Memory B cell (primary cell): Measurements from ENCODE around the gene EPHA3.
"Not testable (repeated sequence)": the region's sequence is repeated elsewhere in the genome, so short reads cannot be mapped to it uniquely, and the experiment has no call there.

Experiments
- ATAC-seq: fragments of 150-1000 bp; cut with Tn5 transposase; 2 replicates; pipeline ENCODE4 v1.10.0; 2021; ENCODE audit warnings: low read depth, mild to moderate bottlenecking, moderate library complexity
- DNase-seq, 2 donors: peaks; one replicate each; pipeline ENCODE4 v3.0.0; 2022; ENCODE audit warnings: low spot score in 2 of 2
- H3K27ac Mint-ChIP-seq: one replicate; pipeline ENCODE4 v1.8.0; 2022; ENCODE audit warnings: mild to moderate bottlenecking, moderate library complexity, mixed read lengths
- H3K27me3 Mint-ChIP-seq: one replicate; pipeline ENCODE4 v1.8.0; 2022; ENCODE audit warnings: mixed read lengths
- H3K36me3 Mint-ChIP-seq: one replicate; pipeline ENCODE4 v1.8.0; 2022; ENCODE audit warnings: mild to moderate bottlenecking, mixed read lengths
- H3K4me1 Mint-ChIP-seq: one replicate; pipeline ENCODE4 v1.8.0; 2022; ENCODE audit warnings: mixed read lengths
- H3K4me3 Mint-ChIP-seq: one replicate; pipeline ENCODE4 v1.8.0; 2022; ENCODE audit warnings: mild to moderate bottlenecking, moderate library complexity, mixed read lengths
- H3K9me3 Mint-ChIP-seq: one replicate; pipeline ENCODE4 v1.8.0; 2022; ENCODE audit warnings: mixed read lengths

The EPHA3 gene

GRCh38 chr3:89300981-89301380 is 193.6 kb downstream of the EPHA3 start:
- no peak overlapping the region for H3K4me3 Mint-ChIP-seq
- ATAC-seq (no peak), DNase-seq (no peak)
- H3K27me3 Mint-ChIP-seq, result no peaks in the 10 kb centered on the region
- H3K27ac Mint-ChIP-seq, result no peak overlapping the region
- H3K36me3 Mint-ChIP-seq, result no peaks in the 10 kb centered on the region
- no peaks in the 10 kb centered on the region for H3K4me1 Mint-ChIP-seq
- no peaks in the 10 kb centered on the region for H3K9me3 Mint-ChIP-seq

GRCh38 chr3:89303701-89304100 is 196.3 kb downstream of the EPHA3 start:
- no peaks in the 10 kb centered on the region for H3K27me3 Mint-ChIP-seq

GRCh38 chr3:89306540-89306939 is 199.1 kb downstream of the EPHA3 start:
- H3K27ac Mint-ChIP-seq, result no peak overlapping the region
- H3K4me3 Mint-ChIP-seq, result no peak overlapping the region
- no peaks in the 10 kb centered on the region for H3K4me1 Mint-ChIP-seq
- no peaks in the 10 kb centered on the region for H3K9me3 Mint-ChIP-seq
- DNase-seq (no peak), ATAC-seq (no peak)
- H3K36me3 Mint-ChIP-seq, result no peaks in the 10 kb centered on the region
- no peaks in the 10 kb centered on the region for H3K27me3 Mint-ChIP-seq

More at GRCh38 chr3:89303701-89304100, 196.3 kb downstream of the EPHA3 start:
- no peak overlapping the region for H3K4me3 Mint-ChIP-seq
- ATAC-seq, result no peak
- no peak for DNase-seq
- no peaks in the 10 kb centered on the region for H3K36me3 Mint-ChIP-seq
- no peaks in the 10 kb centered on the region for H3K4me1 Mint-ChIP-seq
- H3K9me3 Mint-ChIP-seq, result no peaks in the 10 kb centered on the region
- no peak overlapping the region for H3K27ac Mint-ChIP-seq

- H3K4me1 Mint-ChIP-seq, result no peaks in the 10 kb centered on the region
- ATAC-seq (no peak), DNase-seq (no peak)
- no peaks in the 10 kb centered on the region for H3K36me3 Mint-ChIP-seq
- H3K27me3 Mint-ChIP-seq, result no peaks in the 10 kb centered on the region
- H3K4me3 Mint-ChIP-seq, result no peak overlapping the region
- peaks cover 3% of the 10 kb centered on the region for H3K9me3 Mint-ChIP-seq
- no peak overlapping the region for H3K27ac Mint-ChIP-seq
These were observed 204.2 kb downstream of the EPHA3 start for GRCh38 chr3:89311581-89311980.

GRCh38 chr3:89312141-89312540 is 204.7 kb downstream of the EPHA3 start:
- ATAC-seq (no peak), DNase-seq (no peak)
- H3K9me3 Mint-ChIP-seq, result peaks cover 3% of the 10 kb centered on the region
- no peaks in the 10 kb centered on the region for H3K4me1 Mint-ChIP-seq
- H3K4me3 Mint-ChIP-seq, result no peak overlapping the region
- H3K27ac Mint-ChIP-seq, result no peak overlapping the region
- H3K36me3 Mint-ChIP-seq, result no peaks in the 10 kb centered on the region
- no peaks in the 10 kb centered on the region for H3K27me3 Mint-ChIP-seq

GRCh38 chr3:89314454-89315098 is 207.2 kb downstream of the EPHA3 start:
- Mint-ChIP-seq H3K4me1 (no peaks in the 10 kb centered on the region), H3K27ac (no peak overlapping the region), H3K27me3 (no peaks in the 10 kb centered on the region), H3K9me3 (peaks cover 3% of the 10 kb centered on the region), H3K36me3 (no peaks in the 10 kb centered on the region), H3K4me3 (no peak overlapping the region)
- ATAC-seq, result no peak
- no peak for DNase-seq

- H3K27ac Mint-ChIP-seq, result no peak overlapping the region
- no peaks in the 10 kb centered on the region for H3K4me1 Mint-ChIP-seq
- peaks cover 3% of the 10 kb centered on the region for H3K9me3 Mint-ChIP-seq
- H3K4me3 Mint-ChIP-seq, result no peak overlapping the region
- H3K36me3 Mint-ChIP-seq, result no peaks in the 10 kb centered on the region
- DNase-seq (no peak), ATAC-seq (no peak)
- no peaks in the 10 kb centered on the region for H3K27me3 Mint-ChIP-seq
These were observed 208.5 kb downstream of the EPHA3 start for GRCh38 chr3:89315750-89316470.

- Mint-ChIP-seq H3K36me3 (no peaks in the 10 kb centered on the region), H3K9me3 (no peaks in the 10 kb centered on the region), H3K27ac (no peak overlapping the region), H3K27me3 (no peaks in the 10 kb centered on the region), H3K4me3 (no peak overlapping the region), H3K4me1 (no peaks in the 10 kb centered on the region)
- DNase-seq, result no peak
- ATAC-seq, result no peak
These were observed 212.8 kb downstream of the EPHA3 start for GRCh38 chr3:89320186-89320585.

- no peak for ATAC-seq
These were observed 219.6 kb downstream of the EPHA3 start for GRCh38 chr3:89326997-89327396.

GRCh38 chr3:89332386-89332785 is 225.0 kb downstream of the EPHA3 start:
- no peak for DNase-seq
- Mint-ChIP-seq H3K27ac (no peak overlapping the region), H3K4me1 (no peaks in the 10 kb centered on the region), H3K4me3 (no peak overlapping the region), H3K9me3 (peaks cover 1% of the 10 kb centered on the region), H3K36me3 (no peaks in the 10 kb centered on the region), H3K27me3 (no peaks in the 10 kb centered on the region)
- no peak for ATAC-seq

More at GRCh38 chr3:89326997-89327396, 219.6 kb downstream of the EPHA3 start:
- H3K4me3 Mint-ChIP-seq, result no peak overlapping the region
- H3K27ac Mint-ChIP-seq, result no peak overlapping the region
- H3K36me3 Mint-ChIP-seq, result no peaks in the 10 kb centered on the region
- no peaks in the 10 kb centered on the region for H3K27me3 Mint-ChIP-seq
- H3K9me3 Mint-ChIP-seq, result no peaks in the 10 kb centered on the region
- DNase-seq, result no peak
- no peaks in the 10 kb centered on the region for H3K4me1 Mint-ChIP-seq

- no peak overlapping the region for H3K4me3 Mint-ChIP-seq
- no peaks in the 10 kb centered on the region for H3K36me3 Mint-ChIP-seq
- H3K27me3 Mint-ChIP-seq, result no peaks in the 10 kb centered on the region
- H3K4me1 Mint-ChIP-seq, result no peaks in the 10 kb centered on the region
- ATAC-seq, result no peak
- no peak overlapping the region for H3K27ac Mint-ChIP-seq
- DNase-seq, result no peak
- H3K9me3 Mint-ChIP-seq, result peaks cover 1% of the 10 kb centered on the region
These were observed 225.4 kb downstream of the EPHA3 start for GRCh38 chr3:89332793-89333192.

GRCh38 chr3:89335693-89336092 is 228.3 kb downstream of the EPHA3 start:
- Mint-ChIP-seq H3K36me3 (no peaks in the 10 kb centered on the region), H3K4me1 (no peaks in the 10 kb centered on the region), H3K4me3 (no peak overlapping the region), H3K27ac (no peak overlapping the region), H3K9me3 (peaks cover 1% of the 10 kb centered on the region), H3K27me3 (no peaks in the 10 kb centered on the region)
- DNase-seq (no peak), ATAC-seq (no peak)

GRCh38 chr3:89340408-89340807 is 233.0 kb downstream of the EPHA3 start:
- Mint-ChIP-seq H3K27me3 (no peaks in the 10 kb centered on the region), H3K4me1 (no peaks in the 10 kb centered on the region), H3K9me3 (peaks cover 1% of the 10 kb centered on the region), H3K27ac (no peak overlapping the region), H3K36me3 (no peaks in the 10 kb centered on the region), H3K4me3 (no peak overlapping the region)
- ATAC-seq (no peak), DNase-seq (no peak)

GRCh38 chr3:89344076-89344475 is 236.7 kb downstream of the EPHA3 start:
- H3K27ac Mint-ChIP-seq, result no peak overlapping the region
- no peak for ATAC-seq

GRCh38 chr3:89350935-89351334 is 243.5 kb downstream of the EPHA3 start:
- H3K27me3 Mint-ChIP-seq, H3K27ac Mint-ChIP-seq, H3K4me3 Mint-ChIP-seq, H3K36me3 Mint-ChIP-seq, H3K4me1 Mint-ChIP-seq, ATAC-seq, H3K9me3 Mint-ChIP-seq, DNase-seq: not testable (repeated sequence)

More at GRCh38 chr3:89344076-89344475, 236.7 kb downstream of the EPHA3 start:
- H3K9me3 Mint-ChIP-seq, result no peaks in the 10 kb centered on the region
- no peak for DNase-seq
- no peaks in the 10 kb centered on the region for H3K36me3 Mint-ChIP-seq
- H3K27me3 Mint-ChIP-seq, result no peaks in the 10 kb centered on the region
- no peak overlapping the region for H3K4me3 Mint-ChIP-seq
- H3K4me1 Mint-ChIP-seq, result no peaks in the 10 kb centered on the region
